ENCODE measurements around the gene SLC6A4. TPM values are rescaled to one million over a fixed set of nuclear protein-coding genes. Genes with fewer than 3 reads are reported as not detected.

Gene SLC6A4
- total RNA-seq, 1 donor from 2014 or later: not detected

DNA sequence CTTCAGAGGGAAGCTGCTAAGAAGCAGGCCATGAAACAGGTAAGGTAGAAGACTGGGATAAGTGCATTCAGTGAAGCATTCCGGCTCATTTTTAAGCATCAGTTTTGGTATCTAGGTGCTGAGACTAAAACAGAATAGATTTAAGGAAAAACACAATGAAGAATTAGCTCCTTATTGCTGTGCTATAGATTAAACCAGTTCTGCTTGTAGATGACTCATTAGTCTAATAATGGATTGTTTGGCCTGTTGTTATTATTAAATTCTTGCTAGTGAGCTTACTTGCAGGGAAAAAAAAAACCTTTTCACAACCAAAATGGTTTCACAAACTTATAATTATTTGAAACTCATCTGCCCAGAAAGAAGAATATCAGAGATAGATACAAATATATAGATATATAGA is 62.9 kb downstream of the SLC6A4 start:
- no peak for TF ChIP-seq CTCF (conservative IDR thresholded peaks at IDR 0.05; ENCODE audit: low read depth, low read length)
- DNase-seq (ENCODE audit: low read depth): no peak
- H3K4me3 ChIP-seq (ENCODE audit: low read depth, low read length): no peak overlapping the region

- DNase-seq (ENCODE audit: low read depth): no peak
- no peak overlapping the region for H3K4me3 ChIP-seq (ENCODE audit: low read depth, low read length)
- no peak for TF ChIP-seq CTCF (conservative IDR thresholded peaks at IDR 0.05; ENCODE audit: low read depth, low read length)
Observed at GRCh38 chr17:30170415-30170987, 65.0 kb downstream of the SLC6A4 start.

DNA sequence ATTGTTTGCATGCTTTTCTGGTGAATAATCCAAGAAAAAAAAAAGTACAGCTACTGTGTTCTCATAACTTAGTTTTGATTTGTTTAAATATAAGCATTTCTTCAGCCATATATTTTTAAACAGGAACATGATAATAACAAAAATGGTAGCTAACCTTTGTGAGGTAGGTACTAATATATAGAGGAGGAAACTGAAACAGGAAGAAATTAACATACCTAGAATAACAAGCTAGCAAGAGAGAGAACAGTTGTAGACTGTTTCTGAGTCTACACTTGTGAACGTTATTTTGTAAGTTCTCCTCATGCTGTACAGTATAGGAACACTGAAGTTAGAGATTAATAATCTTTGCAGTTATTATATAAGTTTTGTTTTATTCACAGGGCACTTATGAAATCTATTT is 69.5 kb downstream of the SLC6A4 start:
- TF ChIP-seq CTCF (conservative IDR thresholded peaks at IDR 0.05; ENCODE audit: low read depth, low read length): no peak
- DNase-seq (ENCODE audit: low read depth): no peak
- H3K4me3 ChIP-seq (ENCODE audit: low read depth, low read length): no peak overlapping the region

DNA sequence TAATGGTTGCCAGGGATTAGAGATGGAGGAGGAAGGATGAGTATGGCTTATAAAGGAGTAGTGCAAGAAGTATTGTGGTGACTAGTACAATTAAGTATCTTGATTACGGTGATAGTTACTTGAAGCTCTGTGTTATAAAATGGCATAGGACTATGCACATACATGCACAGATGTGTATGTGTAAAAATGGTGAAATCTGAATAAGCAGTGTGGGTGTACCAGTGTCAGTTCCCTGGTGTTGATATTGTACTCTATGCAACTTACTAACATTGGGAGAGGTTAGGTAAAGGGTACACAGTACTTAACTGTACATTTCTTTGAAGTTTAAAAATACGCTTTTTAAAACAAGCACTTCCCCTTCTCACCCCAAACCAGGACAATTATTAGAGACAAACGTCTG is 70.3 kb downstream of the SLC6A4 start:
- no peak for TF ChIP-seq CTCF (conservative IDR thresholded peaks at IDR 0.05; ENCODE audit: low read depth, low read length)
- no peak overlapping the region for H3K4me3 ChIP-seq (ENCODE audit: low read depth, low read length)
- DNase-seq (ENCODE audit: low read depth): no peak

GRCh38 chr17:30164531-30164930 is 71.0 kb downstream of the SLC6A4 start:
- H3K4me3 ChIP-seq (ENCODE audit: low read depth, low read length): no peak overlapping the region
- DNase-seq (ENCODE audit: low read depth): no peak
- no peak for TF ChIP-seq CTCF (conservative IDR thresholded peaks at IDR 0.05; ENCODE audit: low read depth, low read length)

DNA sequence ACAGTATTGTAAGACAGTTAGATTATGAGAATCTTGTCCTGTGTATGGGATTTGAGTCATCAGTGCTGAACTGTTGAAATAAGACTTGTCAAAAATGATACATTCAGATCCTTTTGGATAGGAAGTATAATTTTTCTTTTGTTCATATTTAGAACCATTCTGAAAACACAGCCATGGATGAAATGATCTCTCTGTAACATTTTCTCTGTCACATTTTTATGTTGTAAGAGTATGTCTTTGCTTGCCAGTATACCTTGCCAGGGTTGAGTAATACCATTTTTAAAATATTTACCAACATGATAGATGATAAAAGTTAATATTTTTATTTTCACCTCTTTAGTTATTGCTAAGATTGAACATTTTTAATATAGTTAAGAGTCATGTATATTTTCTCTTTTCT is 73.9 kb downstream of the SLC6A4 start:
- TF ChIP-seq CTCF (conservative IDR thresholded peaks at IDR 0.05; ENCODE audit: low read depth, low read length): no peak
- DNase-seq (ENCODE audit: low read depth): no peak
- no peak overlapping the region for H3K4me3 ChIP-seq (ENCODE audit: low read depth, low read length)

DNA sequence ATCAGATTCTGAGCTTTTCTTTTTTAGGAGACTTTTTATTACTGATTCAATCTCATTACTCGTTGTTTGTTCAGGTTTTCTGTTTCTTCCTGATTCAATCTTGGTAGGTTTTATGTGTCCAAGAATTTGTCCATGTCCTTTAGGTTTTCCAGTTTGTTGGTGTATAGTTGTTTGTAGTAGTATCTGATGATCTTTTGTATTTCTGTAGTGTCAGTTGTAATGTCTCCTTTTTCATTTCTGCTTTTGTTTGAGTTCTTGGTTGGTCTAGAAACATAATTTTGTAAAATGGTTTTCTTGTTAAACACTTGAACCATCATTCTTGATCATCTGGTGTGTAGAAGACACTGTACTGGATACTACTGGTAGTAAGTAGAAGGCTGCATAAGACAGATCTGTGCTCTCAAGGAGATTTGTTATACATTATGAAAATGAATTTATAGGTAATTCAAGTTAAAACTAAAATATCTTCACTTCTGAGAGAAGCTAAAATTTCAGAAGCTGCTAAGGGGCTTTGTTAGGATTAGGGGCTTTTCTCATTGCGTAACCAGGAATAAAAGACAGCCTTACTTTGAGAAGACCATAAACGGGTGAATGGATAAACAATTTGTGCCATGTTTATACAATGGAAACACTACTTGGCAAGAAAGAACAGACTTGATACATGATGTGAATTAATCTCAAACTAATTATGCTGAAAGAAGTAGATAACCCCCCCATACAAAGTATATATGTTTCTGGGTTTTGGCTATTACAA is 74.9 kb downstream of the SLC6A4 start:
- no peak overlapping the region for H3K4me3 ChIP-seq (ENCODE audit: low read depth, low read length)
- no peak for DNase-seq (ENCODE audit: low read depth)
- TF ChIP-seq CTCF (conservative IDR thresholded peaks at IDR 0.05; ENCODE audit: low read depth, low read length): no peak
